K562 treated with DMSO at 1 percent for 24 hours (cell line): ENCODE data around the gene GRIFIN. TPM values are rescaled to one million over a fixed set of nuclear protein-coding genes. Genes with fewer than 3 reads are reported as not detected.

Experiments
- total RNA-seq: library from RNA; unstranded; fragments of 300-600 nt; gene quantifications from 2 replicates; pipeline ENCODE4 v1.2.3, GENCODE V29; 2022; ENCODE audit warnings: low read depth; ENCODE audit not compliant: insufficient read depth

GRIFIN gene, protein sequence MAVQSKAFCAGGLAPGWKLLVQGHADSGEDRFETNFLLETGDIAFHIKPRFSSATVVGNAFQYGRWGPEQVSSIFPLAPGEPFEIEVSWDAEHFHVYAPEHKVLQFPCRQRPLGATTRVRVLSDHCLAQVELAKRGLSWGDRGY
- not detected in 2 replicates for total RNA-seq

GRCh38 chr7:2476298-2476697 is at the start of gene GRIFIN:
GRIFIN (minus strand) TSS chr7:2476398; CDS start chr7:2476383, 15 bp downstream.

GRCh38 chr7:2519119-2519930 is 43.1 kb upstream of the GRIFIN start, which contains the start of gene LFNG:
LFNG (plus strand) TSS chr7:2519774; CDS start chr7:2519862, 88 bp downstream.

Other genes starting within 250 kb of the GRIFIN start
- 84.9 and 99.4 TPM in 2 replicates for gene MAD1L1, start 243.5 kb downstream of the GRIFIN start, total RNA-seq
- gene MRM2, start 234.2 kb downstream of the GRIFIN start, total RNA-seq: 32.2 and 33.5 TPM in 2 replicates
- gene NUDT1, start 234.2 kb downstream of the GRIFIN start, total RNA-seq: 75.3 and 77.9 TPM in 2 replicates
- 22.9 and 23.1 TPM in 2 replicates for gene SNX8, start 162.0 kb downstream of the GRIFIN start, total RNA-seq
- 184 and 189 TPM in 2 replicates for gene EIF3B, start 121.6 kb downstream of the GRIFIN start, total RNA-seq
- gene CHST12, start 72.8 kb downstream of the GRIFIN start, total RNA-seq: 58.3 and 62.6 TPM in 2 replicates
- gene LFNG, start 43.4 kb upstream of the GRIFIN start, total RNA-seq: 0.76 and 0.83 TPM in 2 replicates
- gene BRAT1, start 79.1 kb upstream of the GRIFIN start, total RNA-seq: 64.4 and 76.4 TPM in 2 replicates
- 8.7 and 11.5 TPM in 2 replicates for gene IQCE, start 82.6 kb upstream of the GRIFIN start, total RNA-seq
- gene TTYH3, start 155.6 kb upstream of the GRIFIN start, total RNA-seq: 11.2 TPM in 2 replicates
- 0.07 TPM in 1 of 2 replicates, not detected in the other for gene AMZ1, start 211.8 kb upstream of the GRIFIN start, total RNA-seq